Measurements from ENCODE around the gene RAB7A.

DNA sequence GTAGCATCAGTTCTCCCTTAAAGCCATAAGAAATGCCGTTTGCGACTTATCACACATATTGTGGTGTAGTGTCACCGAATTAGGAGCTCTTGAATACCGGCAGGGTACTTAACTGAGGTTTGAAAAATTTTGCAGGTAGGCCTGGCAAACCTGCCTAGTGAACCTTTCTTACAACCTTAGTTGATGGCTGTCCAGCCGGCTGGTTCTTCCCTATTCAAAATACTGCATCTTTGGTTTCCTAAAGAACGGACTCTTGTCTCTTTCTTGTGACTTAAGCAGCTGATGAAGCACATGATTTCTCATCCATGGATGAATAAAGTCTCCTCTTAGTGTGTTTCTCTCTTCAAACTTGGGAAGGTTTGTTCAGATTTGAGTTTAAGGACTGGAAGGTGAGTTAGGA is 1.5 kb downstream of the RAB7A start:
- TF ChIP-seq, protein P1, sequence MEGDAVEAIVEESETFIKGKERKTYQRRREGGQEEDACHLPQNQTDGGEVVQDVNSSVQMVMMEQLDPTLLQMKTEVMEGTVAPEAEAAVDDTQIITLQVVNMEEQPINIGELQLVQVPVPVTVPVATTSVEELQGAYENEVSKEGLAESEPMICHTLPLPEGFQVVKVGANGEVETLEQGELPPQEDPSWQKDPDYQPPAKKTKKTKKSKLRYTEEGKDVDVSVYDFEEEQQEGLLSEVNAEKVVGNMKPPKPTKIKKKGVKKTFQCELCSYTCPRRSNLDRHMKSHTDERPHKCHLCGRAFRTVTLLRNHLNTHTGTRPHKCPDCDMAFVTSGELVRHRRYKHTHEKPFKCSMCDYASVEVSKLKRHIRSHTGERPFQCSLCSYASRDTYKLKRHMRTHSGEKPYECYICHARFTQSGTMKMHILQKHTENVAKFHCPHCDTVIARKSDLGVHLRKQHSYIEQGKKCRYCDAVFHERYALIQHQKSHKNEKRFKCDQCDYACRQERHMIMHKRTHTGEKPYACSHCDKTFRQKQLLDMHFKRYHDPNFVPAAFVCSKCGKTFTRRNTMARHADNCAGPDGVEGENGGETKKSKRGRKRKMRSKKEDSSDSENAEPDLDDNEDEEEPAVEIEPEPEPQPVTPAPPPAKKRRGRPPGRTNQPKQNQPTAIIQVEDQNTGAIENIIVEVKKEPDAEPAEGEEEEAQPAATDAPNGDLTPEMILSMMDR (IDR thresholded peaks at IDR 0.05; ENCODE audit: insufficient read depth, low read depth, low read length): no peak
- no peak for TF ChIP-seq EZH2 (IDR thresholded peaks at IDR 0.05; ENCODE audit: insufficient read depth, low read length)

Data from astrocyte (in vitro differentiated cells and primary cell).